ENCODE data around the gene DENND4A. TPM values are rescaled to one million over a fixed set of nuclear protein-coding genes. Genes with fewer than 3 reads are reported as not detected.

The DENND4A gene
- total RNA-seq, 2 experiments from 2014 or later = 40.4 to 41.1 TPM

DNA sequence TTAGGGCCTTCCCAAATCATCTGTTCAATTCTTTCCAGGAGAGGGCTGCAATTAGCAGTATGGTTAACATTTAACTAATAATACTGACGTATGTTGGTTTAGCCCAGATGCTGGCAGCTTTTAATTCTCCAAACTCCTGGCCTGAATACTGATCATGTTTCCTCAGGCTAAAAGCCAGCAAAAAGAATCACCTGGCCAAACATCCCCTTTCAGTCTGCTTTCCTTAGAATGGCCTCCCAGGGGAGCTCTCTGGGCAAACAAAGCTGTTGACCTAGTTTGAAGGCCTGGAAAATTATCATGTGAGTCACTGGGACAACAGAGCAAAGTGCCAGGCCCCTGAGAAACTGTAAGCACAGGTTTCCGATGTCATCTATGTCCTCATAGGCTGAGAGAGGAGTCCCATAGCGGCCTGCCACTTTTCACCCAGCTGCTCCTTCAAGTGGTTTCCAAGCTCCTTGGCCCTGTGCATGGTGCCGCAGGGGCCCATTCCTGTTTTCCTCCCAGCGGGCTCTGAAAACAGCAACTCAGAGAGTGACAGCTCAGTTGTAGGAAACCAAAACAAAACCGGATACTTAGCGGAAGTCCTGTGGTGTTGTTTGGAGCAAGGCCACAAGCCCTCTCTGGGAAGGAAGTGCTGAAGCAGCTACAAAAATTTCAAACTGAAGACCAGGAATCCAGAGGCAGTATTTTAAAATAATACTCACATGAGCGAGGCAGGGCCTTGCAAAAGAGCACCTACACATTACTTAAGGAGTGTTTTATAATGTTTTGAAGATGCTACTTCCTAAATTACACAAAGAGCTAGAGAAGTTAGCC, 40.7 kb upstream of the DENND4A start:
- DNase-seq = peak; percentile 69
- CTCF ChIA-PET = interaction anchor here (0.8 to 7.0 kb wide), 14 partner anchors 9 to 237 kb away, joined by 3 to 63 read pairs (median 6); partner anchors contain the start of genes DENND4A, INTS14 and RAB11A
- H3K27me3 Mint-ChIP-seq = no peaks in the 10 kb centered on the region
- peak overlapping the region; percentile 98 for H3K27ac Mint-ChIP-seq
- peaks cover 56% of the 10 kb centered on the region for H3K4me1 Mint-ChIP-seq
- peak overlapping the region; percentile 61 for H3K4me3 Mint-ChIP-seq
- H3K36me3 Mint-ChIP-seq (ENCODE audit: low read depth) = peaks cover 3% of the 10 kb centered on the region
- H3K9me3 Mint-ChIP-seq = no peaks in the 10 kb centered on the region
- POLR2A ChIA-PET = interaction anchor here (0.9 to 5.9 kb wide), 15 partner anchors 9 to 528 kb away, joined by 3 to 98 read pairs (median 5); partner anchors contain the start of genes DENND4A, INTS14, RAB11A and RNU5B-1

DNA sequence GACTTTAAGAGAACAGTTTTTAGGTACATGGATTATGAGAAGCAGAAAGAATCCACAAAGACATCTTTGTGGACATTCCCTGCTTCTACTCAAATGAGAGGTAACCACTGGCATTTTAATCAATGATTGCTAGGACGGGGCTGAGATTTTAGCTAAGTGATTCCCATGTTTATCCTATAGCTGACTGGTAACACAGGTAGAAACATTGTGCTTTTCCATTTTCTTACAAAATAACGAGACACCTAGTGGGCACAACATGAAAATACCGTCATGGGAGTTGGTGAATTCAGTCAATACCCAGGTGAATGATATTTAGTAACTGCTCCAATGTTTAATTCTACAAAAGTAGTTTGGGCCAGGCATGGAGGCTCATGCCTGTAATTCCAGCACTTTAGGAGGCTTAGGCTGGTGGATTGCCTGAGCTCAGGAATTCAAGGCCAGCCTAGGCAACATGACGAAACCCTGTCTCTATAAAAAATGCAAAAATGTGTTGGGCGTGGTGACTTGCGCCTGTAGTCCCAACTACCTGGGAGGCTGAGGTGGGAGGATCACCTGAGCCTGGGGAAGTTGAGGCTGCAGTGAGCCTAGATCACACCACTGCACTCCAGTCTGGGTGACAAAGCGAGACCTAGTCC, 37.2 kb upstream of the DENND4A start:
- peak overlapping the region; percentile 86 for H3K27ac Mint-ChIP-seq
- H3K4me1 Mint-ChIP-seq = peaks cover 60% of the 10 kb centered on the region
- ChIA-PET CTCF (interaction anchor here (0.7 to 1.5 kb wide), 17 partner anchors 10 to 219 kb away, joined by 3 to 9 read pairs (median 4); partner anchors contain the start of genes DENND4A and INTS14), POLR2A (interaction anchor here (1.0 to 2.3 kb wide), 4 partner anchors 31 to 524 kb away, joined by 3 to 41 read pairs (median 4); partner anchors contain the start of genes DENND4A and RNU5B-1)
- no peak for DNase-seq
- peak overlapping the region; percentile 25 for H3K4me3 Mint-ChIP-seq
- H3K9me3 Mint-ChIP-seq = no peaks in the 10 kb centered on the region
- H3K27me3 Mint-ChIP-seq = no peaks in the 10 kb centered on the region
- H3K36me3 Mint-ChIP-seq (ENCODE audit: low read depth) = peaks cover 6% of the 10 kb centered on the region

DNA sequence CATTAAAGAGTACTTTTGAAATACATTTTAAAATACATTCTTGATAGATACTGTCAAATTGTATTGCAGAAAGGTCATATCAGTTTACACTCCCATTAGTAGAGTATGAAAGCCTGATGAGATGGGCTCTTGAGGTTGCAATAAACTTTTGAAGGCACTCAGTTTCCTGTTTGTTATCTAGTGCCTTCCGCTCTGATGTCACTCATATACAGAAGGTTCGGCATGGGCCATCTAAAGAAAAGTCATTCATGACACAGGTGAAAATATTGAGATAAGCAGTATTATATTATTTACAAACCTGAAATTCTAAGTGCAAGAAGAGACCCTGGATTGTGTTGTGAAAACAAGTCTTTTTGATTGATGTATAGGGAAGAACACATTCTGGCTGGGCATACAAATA, 36.5 kb upstream of the DENND4A start:
- peak; percentile 35 for DNase-seq
- POLR2A ChIA-PET = interaction anchor here (1.0 to 2.3 kb wide), 4 partner anchors 31 to 524 kb away, joined by 3 to 41 read pairs (median 4); partner anchors contain the start of genes DENND4A and RNU5B-1
- CTCF ChIA-PET = interaction anchor here (0.7 to 1.5 kb wide), 17 partner anchors 9 to 218 kb away, joined by 3 to 9 read pairs (median 4); partner anchors contain the start of genes DENND4A and INTS14
- Mint-ChIP-seq H3K27me3 (no peaks in the 10 kb centered on the region), H3K36me3 (ENCODE audit: low read depth) (peaks cover 6% of the 10 kb centered on the region), H3K4me3 (peak overlapping the region; percentile 25), H3K9me3 (no peaks in the 10 kb centered on the region), H3K4me1 (peaks cover 57% of the 10 kb centered on the region), H3K27ac (peak overlapping the region; percentile 86)

DNA sequence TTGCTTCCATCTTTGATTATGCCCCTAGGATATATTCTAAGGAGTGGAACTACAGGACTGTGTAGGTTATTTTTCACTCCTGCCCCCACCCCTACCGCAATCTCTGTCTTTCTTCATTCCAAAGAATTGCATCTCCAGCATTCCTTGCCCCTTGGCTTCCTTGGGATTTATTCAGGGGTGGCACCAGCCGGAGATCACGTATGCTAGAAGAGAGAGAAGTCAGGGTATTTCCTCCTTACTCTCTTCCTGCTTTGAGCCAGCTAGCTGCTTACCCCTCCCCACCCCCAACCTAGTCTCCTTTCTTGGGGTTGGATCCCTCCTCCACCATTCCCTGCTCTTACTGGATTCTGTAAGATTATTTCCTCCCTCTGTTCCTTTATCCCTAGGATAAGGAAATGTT, 35.0 kb upstream of the DENND4A start:
- Mint-ChIP-seq H3K27me3 (no peaks in the 10 kb centered on the region), H3K36me3 (ENCODE audit: low read depth) (peaks cover 6% of the 10 kb centered on the region), H3K27ac (peak overlapping the region; percentile 64), H3K4me3 (no peak overlapping the region), H3K9me3 (no peaks in the 10 kb centered on the region), H3K4me1 (peaks cover 50% of the 10 kb centered on the region)
- no peak for DNase-seq
- CTCF ChIA-PET = interaction anchor here (0.7 to 1.7 kb wide), 2 partner anchors 36 to 42 kb away, joined by 4 to 6 read pairs; partner anchors contain the start of gene RAB11A
- POLR2A ChIA-PET = interaction anchor here (1.5 to 2.0 kb wide), 2 partner anchors 19 to 35 kb away, joined by 5 read pairs; partner anchors contain the start of gene DENND4A

DNA sequence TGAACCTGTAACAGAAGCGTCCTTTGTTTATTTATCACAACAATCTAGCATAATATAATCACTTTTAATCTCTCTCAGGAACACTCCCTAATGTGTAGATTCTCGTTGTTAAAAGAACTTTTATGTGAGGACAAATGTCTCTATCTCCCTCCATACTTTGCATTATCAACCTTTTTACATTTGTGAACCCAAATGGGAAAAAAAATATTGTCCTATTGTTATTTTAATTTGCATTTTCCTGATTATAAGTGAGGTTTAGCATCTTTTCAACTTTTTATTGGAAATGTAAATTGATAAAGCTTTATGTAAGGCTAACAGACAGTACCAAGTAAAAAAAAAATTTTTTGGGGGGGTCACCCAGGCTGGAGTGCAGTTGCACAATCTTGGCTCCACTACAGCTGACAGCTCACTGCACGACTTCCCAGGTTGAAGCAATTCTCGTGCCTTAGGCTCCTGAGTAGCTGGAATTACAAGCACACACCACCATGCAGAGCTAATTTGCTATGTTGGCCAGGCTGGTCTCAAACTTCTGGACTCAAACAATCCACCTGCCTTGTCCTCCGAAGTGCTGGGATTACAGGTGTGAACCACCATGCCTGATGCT, 33.0 kb upstream of the DENND4A start:
- Mint-ChIP-seq H3K36me3 (ENCODE audit: low read depth) (peaks cover 3% of the 10 kb centered on the region), H3K4me3 (no peak overlapping the region)
- POLR2A ChIA-PET = interaction anchor here (1.0 to 2.0 kb wide), 4 partner anchors 14 to 45 kb away, joined by 3 to 7 read pairs (median 5); partner anchors contain the start of genes DENND4A and RAB11A

DNA sequence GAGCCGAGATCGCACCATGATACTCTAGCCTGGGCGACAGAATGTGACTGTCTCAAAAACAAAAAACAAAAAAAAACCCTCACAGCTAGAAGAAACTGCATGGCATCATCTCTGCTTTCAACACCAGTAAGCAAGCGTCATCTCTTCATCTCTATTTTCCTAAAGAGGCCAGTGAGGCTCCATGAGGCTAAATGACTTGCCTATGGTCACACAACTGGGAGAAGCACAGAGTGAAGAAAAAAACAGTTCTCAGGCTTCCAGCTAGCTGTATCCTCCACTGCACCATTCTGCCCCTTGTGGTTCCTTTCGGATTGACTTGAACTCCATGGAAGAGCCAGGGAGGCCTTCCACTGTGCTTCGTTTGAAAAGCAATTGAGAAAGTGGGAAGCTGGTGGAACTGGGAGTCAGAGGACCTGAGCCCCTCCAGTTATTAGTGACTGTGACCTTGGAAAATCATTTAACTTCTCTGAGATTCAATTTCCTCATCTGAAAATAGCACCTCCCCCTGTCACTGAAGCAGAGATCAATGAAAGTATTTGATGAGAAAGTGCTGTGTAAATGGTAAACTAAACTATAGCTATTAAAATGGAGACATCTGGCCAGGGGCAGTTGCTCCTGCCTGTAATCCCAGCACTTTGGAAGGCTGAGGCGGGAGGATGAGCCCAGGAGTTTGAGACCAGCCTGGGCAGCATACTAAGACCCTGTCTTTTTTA, 32.1 kb upstream of the DENND4A start:
- peaks cover 3% of the 10 kb centered on the region for H3K36me3 Mint-ChIP-seq (ENCODE audit: low read depth)
- H3K27ac Mint-ChIP-seq = no peak overlapping the region
- ChIA-PET POLR2A (interaction anchor here (1.0 to 7.3 kb wide), 5 partner anchors 9 to 211 kb away, joined by 3 to 110 read pairs (median 7); partner anchors contain the start of genes DENND4A and RAB11A), CTCF (interaction anchor here (1.6 to 2.5 kb wide), 3 partner anchors 9 to 11 kb away, joined by 4 to 14 read pairs (median 4); no protein-coding TSS in a partner anchor)
- H3K9me3 Mint-ChIP-seq = no peaks in the 10 kb centered on the region
- peaks cover 55% of the 10 kb centered on the region for H3K4me1 Mint-ChIP-seq
- DNase-seq = no peak
- no peak overlapping the region for H3K4me3 Mint-ChIP-seq
- H3K27me3 Mint-ChIP-seq = no peaks in the 10 kb centered on the region

More for the DNA sequence above, 33.0 kb upstream of the DENND4A start:
- CTCF ChIA-PET = interaction anchor here (0.7 to 2.5 kb wide), 4 partner anchors 8 to 60 kb away, joined by 3 to 14 read pairs (median 4); no protein-coding TSS in a partner anchor
- Mint-ChIP-seq H3K27ac (no peak overlapping the region), H3K4me1 (peaks cover 52% of the 10 kb centered on the region), H3K27me3 (no peaks in the 10 kb centered on the region), H3K9me3 (no peaks in the 10 kb centered on the region)
- no peak for DNase-seq

DNA sequence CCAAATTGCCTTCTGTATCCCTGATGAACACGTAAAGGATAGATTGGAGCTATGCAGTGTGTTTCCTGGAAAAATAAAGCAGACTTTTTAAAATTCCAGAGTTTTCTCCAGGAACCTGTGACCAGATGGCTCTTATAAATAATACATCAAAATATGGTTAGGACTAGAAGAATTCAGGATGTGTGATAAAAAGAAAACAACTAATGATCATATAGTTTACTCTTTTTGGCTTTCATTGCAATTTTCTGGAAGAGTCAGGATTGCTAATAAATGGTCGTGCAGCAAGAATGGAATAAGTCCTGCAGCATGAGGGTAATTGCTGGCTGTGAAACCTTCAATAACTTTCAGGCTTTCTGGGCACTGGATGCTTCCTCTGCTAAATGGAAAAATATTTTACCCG, 30.2 kb upstream of the DENND4A start:
- POLR2A ChIA-PET = interaction anchor here (1.3 to 7.3 kb wide), 2 partner anchors 10 to 30 kb away, joined by 5 to 110 read pairs; partner anchors contain the start of gene DENND4A
- Mint-ChIP-seq H3K4me1 (peaks cover 53% of the 10 kb centered on the region), H3K4me3 (no peak overlapping the region), H3K27ac (no peak overlapping the region), H3K9me3 (no peaks in the 10 kb centered on the region), H3K36me3 (ENCODE audit: low read depth) (peaks cover 8% of the 10 kb centered on the region), H3K27me3 (peaks cover 7% of the 10 kb centered on the region)
- CTCF ChIA-PET = interaction anchor here (0.9 to 2.5 kb wide), 3 partner anchors 11 to 184 kb away, joined by 3 to 14 read pairs (median 4); no protein-coding TSS in a partner anchor
- DNase-seq = no peak

DNA sequence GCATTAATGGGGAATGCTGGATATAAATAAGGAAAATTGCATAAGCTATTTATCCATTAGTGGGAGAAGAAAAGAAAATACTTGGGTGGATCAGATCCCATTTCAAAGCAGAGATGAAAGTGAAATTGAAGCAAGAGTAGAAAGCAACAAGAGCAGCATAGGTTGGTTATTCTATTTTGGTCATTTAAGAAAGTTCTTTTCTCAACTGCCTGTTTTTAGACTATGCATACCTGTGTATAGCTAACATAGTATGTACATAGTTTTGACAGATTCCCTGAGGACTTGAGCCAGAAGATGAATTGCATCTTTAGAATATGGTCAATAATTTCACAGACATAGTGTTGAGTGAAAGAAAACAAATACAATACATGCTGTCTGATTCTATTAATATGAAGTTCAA, 29.0 kb upstream of the DENND4A start:
- Mint-ChIP-seq H3K4me3 (no peak overlapping the region), H3K27me3 (peaks cover 7% of the 10 kb centered on the region), H3K27ac (no peak overlapping the region), H3K9me3 (peaks cover 5% of the 10 kb centered on the region), H3K4me1 (peaks cover 53% of the 10 kb centered on the region), H3K36me3 (ENCODE audit: low read depth) (peaks cover 11% of the 10 kb centered on the region)
- ChIA-PET POLR2A (interaction anchor here (1.5 to 7.3 kb wide), 3 partner anchors 17 to 29 kb away, joined by 3 to 110 read pairs (median 11); partner anchors contain the start of gene DENND4A), CTCF (interaction anchor here (1.4 to 5.9 kb wide), 2 partner anchors 16 to 27 kb away, joined by 3 to 34 read pairs; partner anchors contain the start of gene DENND4A)
- no peak for DNase-seq

DNA sequence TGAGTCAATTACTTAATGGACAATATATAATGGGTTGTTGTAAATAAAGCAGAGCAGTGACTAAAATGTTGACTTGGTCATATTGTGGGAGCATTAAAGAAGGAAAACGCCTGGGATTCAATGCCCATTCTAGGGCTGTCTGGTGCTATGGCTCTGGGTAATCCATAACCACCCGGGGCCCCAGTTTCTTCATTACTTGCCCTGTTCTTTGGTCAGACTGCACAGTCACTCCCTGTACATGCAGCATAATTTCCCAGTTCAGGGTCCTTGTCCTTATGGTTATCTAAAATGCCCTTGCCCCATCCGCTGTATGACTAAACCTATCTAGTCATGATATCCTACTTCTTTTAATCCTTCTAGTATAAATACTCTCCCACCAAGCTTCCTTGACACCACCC, 27.5 kb upstream of the DENND4A start:
- peaks cover 11% of the 10 kb centered on the region for H3K36me3 Mint-ChIP-seq (ENCODE audit: low read depth)
- no peak for DNase-seq
- no peak overlapping the region for H3K27ac Mint-ChIP-seq
- no peak overlapping the region for H3K4me3 Mint-ChIP-seq
- POLR2A ChIA-PET = interaction anchor here (1.0 to 7.3 kb wide), 9 partner anchors 13 to 208 kb away, joined by 3 to 110 read pairs (median 7); partner anchors contain the start of genes DENND4A, INTS14 and RAB11A
- H3K27me3 Mint-ChIP-seq = peaks cover 7% of the 10 kb centered on the region
- peaks cover 53% of the 10 kb centered on the region for H3K4me1 Mint-ChIP-seq
- peaks cover 6% of the 10 kb centered on the region for H3K9me3 Mint-ChIP-seq
- CTCF ChIA-PET = interaction anchor here (0.7 to 5.9 kb wide), 7 partner anchors 9 to 209 kb away, joined by 3 to 34 read pairs (median 4); partner anchors contain the start of genes DENND4A, INTS14 and RAB11A

DNA sequence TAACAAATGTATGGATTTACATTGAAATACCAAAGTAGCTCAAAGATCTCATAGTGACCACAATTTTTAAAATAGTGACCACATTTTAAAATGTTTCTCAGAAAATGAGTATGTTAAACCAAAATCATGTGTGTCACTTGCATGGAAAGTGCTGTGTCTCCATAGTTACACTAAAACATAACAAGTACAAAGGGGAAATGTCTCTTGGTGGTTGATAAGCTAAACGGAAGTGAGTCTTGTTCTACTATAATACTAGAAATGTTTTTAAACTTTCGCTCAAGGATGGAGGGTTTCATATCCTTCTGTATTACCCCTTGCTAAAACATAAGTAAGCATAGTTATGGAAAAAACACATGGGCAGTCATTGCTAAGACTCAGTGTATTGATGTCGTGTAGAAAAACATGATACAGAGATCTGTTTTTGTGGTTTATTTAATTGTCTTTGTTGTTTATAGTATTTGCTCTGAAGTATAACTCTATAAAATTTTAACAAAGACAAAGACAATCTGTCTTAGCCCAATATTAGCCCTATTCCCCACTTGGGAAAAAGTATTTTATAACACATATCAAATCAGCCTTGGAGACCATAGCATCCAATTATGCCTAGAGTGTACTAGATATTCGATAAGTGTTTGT, 27.0 kb upstream of the DENND4A start:
- peaks cover 50% of the 10 kb centered on the region for H3K4me1 Mint-ChIP-seq
- H3K9me3 Mint-ChIP-seq = peaks cover 7% of the 10 kb centered on the region
- H3K27me3 Mint-ChIP-seq = peaks cover 7% of the 10 kb centered on the region
- no peak for DNase-seq
- POLR2A ChIA-PET = interaction anchor here (0.7 to 7.3 kb wide), 15 partner anchors 8 to 569 kb away, joined by 3 to 110 read pairs (median 4); partner anchors contain the start of genes DENND4A, INTS14 and RAB11A
- peaks cover 12% of the 10 kb centered on the region for H3K36me3 Mint-ChIP-seq (ENCODE audit: low read depth)
- peak overlapping the region; percentile 31 for H3K4me3 Mint-ChIP-seq
- peak overlapping the region; percentile 57 for H3K27ac Mint-ChIP-seq
- CTCF ChIA-PET = interaction anchor here (0.7 to 5.9 kb wide), 11 partner anchors 10 to 208 kb away, joined by 3 to 34 read pairs (median 4); partner anchors contain the start of genes DENND4A, INTS14 and RAB11A

DNA sequence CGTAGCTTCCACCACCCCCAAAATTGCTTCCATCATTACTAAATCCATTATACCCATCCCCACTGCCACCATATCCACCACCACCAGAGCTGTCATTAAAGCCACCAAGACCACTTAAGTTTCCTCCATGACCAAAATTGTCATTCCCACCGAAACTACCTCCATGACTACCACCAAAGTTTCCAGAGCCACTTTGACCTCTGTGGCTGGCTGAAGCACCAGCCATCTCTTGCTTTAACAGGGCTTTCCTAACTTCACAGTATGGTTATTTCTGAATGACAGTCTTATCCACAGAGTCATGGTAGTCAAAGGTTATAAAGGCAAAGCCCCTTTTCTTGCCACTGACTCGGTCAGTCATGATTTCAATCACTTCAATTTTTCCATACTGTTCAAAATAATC, 24.3 kb upstream of the DENND4A start:
- Mint-ChIP-seq H3K27ac (no peak overlapping the region), H3K9me3 (peaks cover 11% of the 10 kb centered on the region), H3K27me3 (peaks cover 7% of the 10 kb centered on the region), H3K36me3 (ENCODE audit: low read depth) (peaks cover 18% of the 10 kb centered on the region), H3K4me1 (peaks cover 44% of the 10 kb centered on the region), H3K4me3 (no peak overlapping the region)
- ChIA-PET CTCF (interaction anchor here (1.6 to 5.9 kb wide), 2 partner anchors 13 to 23 kb away, joined by 5 to 34 read pairs; partner anchors contain the start of gene DENND4A), POLR2A (interaction anchor here (0.7 to 1.2 kb wide), 2 partner anchors 10 to 20 kb away, joined by 3 read pairs; no protein-coding TSS in a partner anchor)
- DNase-seq = no peak
